Measurements from ENCODE around the gene SLC22A2.
"Not testable (repeated sequence)": the region's sequence is repeated elsewhere in the genome, so short reads cannot be mapped to it uniquely, and the experiment has no call there.

SLC22A2 gene

DNA sequence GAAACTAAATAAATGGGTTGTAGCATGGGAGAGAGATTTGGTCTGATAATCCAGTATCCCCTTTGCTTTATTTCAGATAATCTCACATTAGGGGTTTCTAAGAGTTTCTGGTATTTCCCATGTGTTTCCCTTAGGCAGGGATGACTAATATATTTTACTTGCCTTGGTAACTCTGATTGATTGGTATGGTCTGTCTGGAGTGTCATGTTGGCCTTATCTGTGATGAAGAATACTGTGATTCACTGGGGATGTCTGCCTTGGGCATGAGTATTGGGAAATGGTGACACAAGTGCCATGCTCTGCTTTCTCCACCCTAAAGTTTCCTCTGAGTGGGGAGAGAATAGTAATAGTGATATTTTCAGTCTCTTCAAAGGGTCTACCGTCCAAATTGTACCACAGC lies 10.1 kb downstream of the SLC22A2 start:
- no peak for DNase-seq (ENCODE audit: low read depth in 3 of 3)

DNA sequence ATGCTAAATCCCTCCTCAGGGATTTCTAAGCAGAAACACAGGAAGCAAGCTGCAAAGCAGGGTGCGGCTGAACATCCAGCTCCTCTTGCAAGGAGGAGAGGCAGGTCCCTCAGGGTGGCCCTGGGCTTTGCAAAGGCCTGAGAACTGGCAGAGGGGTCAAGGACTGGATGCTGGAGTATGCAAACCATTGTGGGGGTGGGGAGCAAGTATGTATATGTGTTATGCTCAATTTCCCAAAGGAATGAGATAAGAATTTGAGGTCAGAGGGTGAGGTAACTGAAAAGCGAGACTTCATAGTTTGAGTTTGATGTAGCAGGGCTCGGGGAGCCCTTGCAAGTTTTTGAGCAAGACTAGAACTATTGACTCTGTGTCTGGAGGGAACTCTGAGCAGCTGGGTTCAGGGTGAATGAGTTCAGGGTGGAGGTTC lies 11.2 kb downstream of the SLC22A2 start:
- DNase-seq (ENCODE audit: low read depth in 3 of 3) = no peak

DNA sequence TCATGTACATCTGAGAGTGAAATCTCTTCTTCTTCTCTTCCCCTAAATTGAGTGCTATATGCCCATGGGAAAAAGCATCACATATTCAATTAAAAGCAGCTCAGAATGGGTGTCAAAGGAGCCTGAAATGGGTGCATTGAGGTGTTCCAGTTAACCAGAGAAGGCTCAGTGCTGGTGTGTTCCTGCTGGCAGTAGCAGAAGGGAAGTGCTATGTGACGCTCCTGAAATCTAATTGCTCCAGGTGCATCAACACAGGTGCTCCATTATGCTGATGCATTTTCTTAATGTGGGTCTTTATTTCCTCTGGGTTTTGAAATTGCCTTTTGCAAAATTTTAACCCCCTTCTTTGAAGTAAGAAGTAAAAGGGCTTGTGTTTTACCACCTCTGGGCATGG lies 17.9 kb downstream of the SLC22A2 start:
- no peak for DNase-seq (ENCODE audit: low read depth in 3 of 3)

DNA sequence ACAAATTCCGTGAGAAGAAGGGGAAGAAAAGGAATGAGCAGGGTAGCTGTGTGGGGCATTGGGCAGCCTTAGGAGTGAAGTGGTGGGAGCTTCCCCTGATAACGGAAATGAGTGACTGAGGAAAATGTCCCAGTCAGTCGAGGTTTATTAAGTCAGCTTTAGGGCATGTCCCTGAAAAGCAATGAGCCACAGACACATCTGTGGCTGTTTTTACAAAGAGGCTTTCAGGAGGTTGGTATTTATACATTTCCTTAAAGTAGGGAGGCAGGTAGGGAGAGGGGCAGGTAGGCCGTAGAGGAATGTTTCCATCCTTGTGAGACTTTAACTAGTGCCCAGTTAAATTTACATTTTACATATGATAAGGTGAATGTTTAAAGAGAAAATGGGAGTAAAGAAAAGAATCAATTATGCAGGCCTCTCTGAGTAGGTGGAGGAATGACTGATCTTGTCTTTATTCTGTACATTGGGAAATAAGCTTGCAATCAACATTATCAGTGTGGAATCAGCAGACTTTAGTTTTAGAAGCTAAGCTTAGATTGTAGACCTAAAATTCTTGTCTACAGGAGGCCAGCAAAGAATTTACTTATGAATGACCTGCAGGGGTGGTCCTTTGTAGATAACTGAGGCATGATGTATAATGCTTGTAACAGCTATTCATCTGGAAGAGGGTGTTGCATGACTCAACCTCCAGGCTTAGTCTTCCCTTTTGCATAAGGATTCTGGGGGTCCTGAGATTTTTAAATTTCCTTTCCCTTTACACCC lies 18.5 kb downstream of the SLC22A2 start:
- DNase-seq (ENCODE audit: low read depth in 3 of 3) = no peak

DNA sequence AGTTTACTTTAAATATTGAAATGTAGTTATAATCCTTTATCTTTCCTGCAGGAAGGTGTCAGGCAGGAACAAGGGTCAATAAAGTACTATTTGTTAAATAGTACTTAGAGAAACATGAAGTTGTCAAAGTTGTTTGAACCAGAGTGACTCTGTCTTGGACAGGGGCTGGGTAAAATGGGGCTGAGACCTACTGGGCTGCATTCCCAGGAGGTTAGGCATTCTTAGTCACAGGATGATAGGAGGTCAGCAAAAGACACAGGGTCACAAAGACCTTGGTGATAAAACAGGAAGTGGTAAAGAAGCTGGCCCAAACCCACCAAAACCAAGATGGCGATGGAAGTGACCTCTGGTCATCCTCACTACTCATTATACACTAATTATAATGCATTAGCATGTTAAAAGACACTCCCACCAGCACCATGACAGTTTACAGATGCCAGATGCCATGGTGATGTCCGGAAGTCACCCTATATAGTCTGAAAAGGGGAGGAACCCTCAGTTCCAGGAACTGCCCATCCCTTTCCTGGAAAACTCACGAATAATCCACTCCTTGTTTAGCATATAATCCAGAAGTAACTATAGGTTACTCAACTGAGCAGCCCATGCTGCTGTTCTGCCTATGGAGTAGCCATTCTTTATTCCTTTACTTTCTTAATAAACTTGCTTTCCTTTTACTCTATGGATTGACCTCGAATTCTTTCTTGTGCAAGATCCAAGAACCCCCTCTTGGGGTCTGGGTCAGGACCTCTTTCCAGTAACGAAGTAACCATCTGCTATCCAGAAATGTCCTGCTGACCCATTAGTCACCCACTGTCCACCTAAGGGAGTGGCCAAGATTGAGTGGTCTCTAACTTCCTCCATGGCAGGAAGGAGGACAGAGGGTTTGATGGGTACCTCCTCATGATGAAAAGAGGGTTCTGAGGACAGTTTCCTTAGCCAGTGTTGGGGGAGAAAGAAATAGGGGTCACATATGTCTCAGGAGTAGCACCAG lies 19.6 kb downstream of the SLC22A2 start:
- DNase-seq (ENCODE audit: low read depth in 3 of 3) = no peak

DNA sequence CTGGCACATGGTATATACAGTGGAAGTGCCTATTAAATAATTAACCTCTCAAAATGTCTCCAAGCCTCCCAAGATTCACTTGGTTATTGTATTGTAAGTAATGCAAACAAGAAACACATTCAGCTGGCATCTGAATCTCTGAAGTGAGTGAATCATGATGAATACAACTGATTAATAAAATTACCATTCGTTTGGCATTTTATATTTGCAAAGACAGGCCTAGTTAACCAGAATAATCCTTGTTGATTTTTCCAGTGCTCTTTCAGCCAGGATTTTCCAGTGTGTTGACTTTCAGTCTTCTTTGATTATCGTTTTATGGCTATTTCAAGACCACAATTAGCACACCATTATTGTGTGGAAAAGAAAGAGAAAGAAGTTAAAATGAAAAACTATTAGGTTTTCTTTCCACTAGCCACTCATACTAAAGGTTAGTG lies 20.3 kb downstream of the SLC22A2 start:
- DNase-seq (ENCODE audit: low read depth in 3 of 3) = no peak

DNA sequence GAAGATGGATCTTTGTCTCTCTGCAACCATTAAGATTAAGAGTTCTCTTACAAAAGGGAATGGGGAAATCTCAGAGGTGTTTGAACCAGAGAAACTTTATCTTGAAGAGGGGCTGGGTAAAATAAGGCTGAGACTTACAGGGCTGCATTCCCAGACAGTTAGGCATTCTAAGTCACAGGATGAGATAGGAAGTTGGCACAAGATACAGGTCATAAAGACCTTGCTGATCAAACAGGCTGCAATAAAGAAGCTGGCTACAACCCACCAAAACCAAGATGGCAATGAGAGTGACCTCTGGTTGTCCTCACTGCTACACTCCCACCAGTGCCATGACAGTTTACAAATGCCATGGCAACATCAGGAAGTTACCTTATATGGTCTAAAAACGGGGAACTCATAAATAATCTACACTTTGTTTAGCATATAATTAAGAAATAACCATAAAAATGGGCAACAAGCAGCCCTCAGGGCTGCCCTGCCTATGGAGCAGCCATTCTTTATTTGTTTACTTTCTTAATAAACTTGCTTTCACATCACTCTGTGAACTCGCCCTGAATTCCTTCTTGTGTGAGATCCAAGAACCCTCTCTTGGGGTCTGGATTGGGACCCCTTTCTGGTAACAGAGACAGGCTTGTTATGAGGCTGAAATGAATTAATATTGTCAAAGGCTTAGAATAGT lies 20.9 kb downstream of the SLC22A2 start:
- DNase-seq (ENCODE audit: low read depth in 3 of 3) = not testable (repeated sequence)

DNA sequence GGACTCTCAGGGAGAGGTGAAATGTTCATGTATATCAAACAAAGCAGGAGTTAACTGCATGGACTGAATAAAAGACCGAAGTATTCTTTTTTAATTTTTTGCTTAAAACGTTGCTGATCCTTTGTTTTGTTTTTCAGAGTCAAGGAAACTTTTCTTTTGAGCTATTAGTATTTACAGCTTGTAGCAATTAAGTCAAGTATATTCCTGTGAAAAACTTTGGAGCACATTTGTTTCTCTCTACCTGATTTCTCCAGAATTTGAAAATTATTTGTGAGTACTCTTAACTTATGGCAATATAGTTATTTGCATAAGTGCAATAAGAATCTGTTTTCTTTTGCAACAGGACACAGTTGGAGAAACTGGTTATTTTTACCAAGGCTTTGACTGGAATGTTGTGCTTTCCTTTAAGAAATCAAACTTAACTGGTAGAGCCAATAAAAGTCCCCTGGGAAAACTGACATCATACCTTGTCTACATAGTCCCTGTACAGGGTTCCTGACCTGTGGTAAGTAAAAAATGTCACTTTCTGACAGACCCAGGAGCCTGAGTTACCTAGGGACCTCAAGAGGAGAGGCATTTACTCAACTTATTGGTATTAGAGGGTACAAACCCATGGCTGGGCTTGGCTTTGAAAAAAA lies 22.3 kb downstream of the SLC22A2 start:
- DNase-seq (ENCODE audit: low read depth in 3 of 3) = not testable (repeated sequence)

DNA sequence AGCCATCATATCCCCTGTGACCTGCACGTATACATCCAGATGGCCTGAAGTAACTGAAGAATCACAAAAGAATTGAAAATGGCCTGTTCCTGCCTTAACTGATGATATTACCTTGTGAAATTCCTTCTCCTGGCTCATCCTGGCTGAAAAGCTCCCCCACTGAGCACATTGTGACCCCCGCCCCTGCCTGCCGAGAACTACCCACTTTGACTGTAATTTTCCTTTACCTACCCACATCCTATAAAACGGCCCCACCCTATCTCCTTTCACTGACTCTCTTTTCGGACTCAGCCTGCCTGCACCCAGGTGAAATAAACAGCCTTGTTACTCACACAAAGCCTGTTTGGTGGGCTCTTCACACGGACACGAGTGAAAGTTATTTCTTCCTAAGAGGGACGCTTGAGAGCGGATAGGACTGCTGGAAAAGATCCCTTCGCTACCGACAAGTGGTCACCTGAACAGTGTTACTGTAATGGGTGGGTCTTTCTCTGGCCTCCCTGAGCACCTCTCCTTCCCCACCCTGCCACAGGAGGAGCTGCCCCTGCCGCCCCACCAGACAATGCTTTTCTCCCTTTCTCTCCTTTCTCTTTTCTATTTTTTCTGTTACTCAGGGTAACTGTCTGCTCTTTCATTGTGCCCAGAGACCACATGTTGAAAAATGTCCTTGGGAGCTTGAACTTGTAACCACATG lies 24.5 kb downstream of the SLC22A2 start:
- DNase-seq (ENCODE audit: low read depth in 3 of 3) = not testable (repeated sequence)

DNA sequence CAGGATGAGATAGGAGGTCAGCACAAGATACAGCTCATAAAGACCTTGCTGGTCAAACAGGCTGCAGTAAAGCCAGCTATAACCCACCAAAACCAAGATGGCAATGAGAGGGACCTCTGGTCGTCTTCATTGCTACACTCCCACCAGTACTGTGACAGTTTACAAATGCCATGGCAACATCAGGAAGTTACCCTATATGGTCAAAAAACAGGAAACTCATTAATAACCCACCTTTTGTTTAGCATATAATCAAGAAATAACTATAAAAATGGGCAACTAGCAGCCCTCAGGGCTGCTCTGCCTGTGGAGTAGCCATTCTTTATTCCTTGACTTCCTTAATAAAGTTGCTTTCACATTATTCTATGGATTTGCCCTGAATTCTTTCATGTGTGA lies 30.9 kb downstream of the SLC22A2 start:
- no peak for DNase-seq (ENCODE audit: low read depth in 3 of 3)

DNA sequence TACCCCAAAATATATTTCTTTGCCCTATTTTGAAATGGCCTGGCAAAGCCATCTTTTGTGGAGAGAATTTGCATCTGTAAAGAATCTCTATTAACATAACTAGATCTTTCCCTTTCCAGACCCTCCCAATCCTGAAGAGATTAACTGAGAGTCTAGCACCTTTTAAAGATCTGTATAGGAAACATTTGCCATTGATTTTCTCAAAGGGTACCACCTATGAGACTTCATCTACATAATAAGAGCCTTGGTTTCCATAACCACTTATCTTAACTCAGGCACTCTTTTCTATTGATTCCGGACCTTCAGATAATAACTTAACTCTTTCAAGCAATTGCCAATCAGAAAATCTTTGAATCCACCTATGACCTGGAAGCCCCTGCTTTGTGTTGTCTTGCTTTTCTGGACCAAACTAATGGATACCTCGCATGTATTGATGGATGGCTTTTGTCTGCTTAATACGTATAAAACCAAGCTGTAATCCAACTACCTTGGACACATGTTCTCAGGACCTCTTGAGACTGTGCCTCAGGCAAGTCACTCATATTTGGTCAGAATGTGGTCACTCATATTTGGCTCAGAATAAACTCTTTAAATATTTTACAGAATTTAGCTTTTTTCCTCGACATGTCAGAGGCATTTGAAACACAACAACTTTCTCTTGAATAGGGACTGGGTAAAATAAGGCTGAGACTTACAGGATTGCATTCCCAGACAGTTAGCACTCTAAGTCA lies 31.4 kb downstream of the SLC22A2 start:
- DNase-seq (ENCODE audit: low read depth in 3 of 3) = no peak

DNA sequence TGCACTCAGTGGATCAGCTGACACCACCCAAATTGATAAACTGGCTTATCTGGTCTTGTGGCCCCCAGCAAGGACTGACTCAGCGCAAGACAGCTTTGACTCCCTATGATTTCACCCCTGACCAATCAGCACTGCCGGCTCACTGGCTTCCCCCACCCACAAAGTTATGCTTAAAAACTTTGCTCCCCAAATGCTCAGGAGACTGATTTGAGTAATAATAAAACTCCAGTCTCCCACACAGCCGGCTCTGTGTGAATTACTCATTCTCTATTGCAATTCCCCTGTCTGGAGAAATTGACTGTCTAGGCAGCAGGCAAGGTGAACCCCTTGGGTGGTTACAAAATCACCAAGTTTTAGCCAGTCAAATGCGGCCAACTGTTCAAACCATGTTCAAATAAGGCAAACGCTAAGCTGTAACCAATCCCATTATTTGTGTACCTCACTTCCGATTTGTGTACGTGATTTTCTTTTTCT lies 32.5 kb downstream of the SLC22A2 start:
- no peak for DNase-seq (ENCODE audit: low read depth in 3 of 3)

DNA sequence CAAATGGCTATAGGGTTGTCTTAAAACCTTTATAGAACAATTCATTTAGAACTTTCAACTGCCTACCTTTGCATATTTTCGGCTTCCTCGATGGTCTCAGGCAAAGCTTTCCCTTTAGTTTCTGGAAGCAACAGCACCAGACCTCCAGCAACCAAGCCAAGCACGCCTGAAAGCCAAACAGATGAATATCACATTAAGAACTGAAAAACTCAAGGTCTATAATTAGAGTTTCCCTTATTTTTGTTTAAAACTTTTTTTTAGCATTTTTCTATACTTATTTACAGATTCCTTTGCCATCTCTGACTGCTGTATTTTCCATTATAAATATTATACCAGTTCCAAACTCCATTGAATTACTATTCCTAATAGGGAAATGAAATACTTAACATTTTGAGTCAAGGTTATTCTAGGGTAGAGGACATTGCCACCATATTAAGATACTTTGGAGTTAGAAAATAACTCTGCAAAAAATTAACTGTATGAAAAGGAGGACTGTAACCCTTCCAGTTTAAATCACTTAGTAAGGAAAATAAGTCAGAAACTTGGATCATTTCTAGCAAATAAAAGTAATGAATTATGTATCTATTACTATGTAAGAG lies 33.9 kb downstream of the SLC22A2 start:
- no peak for DNase-seq (ENCODE audit: low read depth in 3 of 3)

DNA sequence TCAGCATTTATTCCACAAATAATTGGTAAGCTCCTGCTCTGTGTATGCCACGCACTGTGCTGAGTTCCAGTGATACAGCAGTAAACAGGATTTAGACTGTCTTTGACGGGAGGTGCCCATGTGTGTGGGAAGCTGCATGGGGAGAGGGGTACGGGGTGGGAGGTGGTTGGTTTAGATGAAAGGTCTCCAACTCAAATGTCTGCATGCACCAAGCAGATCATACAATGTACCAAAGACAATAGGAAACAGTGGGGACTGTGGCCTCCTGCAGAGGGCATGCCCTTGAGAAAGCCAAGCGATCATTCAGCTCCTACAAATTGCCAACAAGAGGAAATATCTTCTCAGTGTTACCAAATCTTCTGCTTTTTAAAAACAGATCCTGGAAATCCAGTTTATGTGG lies 36.1 kb downstream of the SLC22A2 start:
- no peak for DNase-seq (ENCODE audit: low read depth in 3 of 3)

DNA sequence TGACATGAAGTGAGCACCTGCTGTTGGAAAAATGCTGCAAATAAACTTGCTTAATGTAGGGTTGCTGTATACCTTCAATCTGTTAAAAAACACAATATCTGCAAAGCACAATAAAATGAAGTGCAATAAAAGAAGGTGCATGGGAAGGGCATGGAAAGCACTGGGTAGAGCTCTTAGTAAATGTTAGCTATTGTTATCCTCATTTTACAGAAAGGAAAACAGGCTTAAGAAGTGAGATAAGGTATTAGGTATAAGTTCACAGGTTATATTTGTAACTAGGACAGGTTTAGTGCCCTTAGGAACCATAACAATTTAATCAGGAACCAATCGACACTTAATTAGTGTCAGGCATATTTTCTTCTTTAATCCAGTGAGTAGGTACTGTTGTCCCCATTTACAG lies 36.7 kb downstream of the SLC22A2 start:
- DNase-seq (ENCODE audit: low read depth in 3 of 3) = no peak

DNA sequence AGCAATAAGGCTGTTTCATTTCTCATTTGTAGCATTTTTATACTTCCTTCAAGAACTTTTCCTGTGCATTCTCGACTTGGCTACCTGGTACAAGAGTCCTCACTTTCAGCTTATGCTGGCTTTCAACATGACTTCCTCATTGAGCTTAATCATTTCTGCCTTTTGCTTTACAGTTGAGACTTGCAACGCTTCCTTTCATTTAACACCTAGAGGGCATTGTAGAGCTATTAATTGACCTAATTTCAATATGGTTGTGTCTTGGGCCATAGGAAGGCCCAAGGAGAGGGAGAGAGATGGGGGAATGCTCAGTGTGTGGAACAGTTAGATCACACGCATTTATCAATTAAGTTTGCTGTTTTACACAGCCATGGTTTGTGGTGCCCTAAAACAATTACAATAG lies 37.2 kb downstream of the SLC22A2 start:
- no peak for DNase-seq (ENCODE audit: low read depth in 3 of 3)

DNA sequence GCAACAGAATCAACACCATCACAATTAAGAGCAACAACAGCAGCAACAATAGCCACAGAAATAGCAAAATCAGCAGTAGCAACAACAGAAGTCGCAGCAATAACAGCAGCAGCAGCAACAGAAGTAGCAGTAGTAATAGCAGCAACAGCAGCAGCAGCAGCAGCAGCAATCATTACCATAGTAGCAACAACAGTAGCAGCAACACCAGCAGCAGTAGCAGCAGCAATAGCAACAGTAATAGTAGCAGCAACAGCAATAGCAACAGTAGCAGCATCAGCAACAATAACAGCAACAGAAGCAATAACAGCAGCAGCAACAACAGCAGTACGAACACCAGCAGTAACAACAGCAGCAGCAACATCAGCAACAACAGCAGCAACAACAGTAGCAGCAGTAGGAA lies 39.8 kb downstream of the SLC22A2 start:
- no peak for DNase-seq (ENCODE audit: low read depth in 3 of 3)

DNA sequence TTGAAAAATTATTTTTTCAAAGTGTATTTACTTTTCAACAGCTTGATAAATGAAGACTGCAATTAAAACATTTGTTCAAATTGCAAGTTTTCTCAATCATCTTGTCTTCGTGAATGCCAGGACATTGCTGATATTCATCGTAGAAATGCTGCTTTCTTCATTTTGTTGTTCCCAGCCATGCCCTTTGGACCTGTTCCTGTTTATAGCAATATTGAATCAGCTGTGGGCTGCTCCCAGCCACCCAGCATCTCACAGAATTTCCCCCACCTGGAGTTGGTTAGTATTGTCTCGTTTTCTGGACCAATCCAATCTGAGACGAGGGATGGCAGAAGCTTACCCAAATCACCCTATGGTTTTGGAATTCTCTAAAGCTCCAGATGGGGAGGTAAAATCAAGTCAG lies 40.8 kb downstream of the SLC22A2 start:
- DNase-seq (ENCODE audit: low read depth in 3 of 3) = no peak

DNA sequence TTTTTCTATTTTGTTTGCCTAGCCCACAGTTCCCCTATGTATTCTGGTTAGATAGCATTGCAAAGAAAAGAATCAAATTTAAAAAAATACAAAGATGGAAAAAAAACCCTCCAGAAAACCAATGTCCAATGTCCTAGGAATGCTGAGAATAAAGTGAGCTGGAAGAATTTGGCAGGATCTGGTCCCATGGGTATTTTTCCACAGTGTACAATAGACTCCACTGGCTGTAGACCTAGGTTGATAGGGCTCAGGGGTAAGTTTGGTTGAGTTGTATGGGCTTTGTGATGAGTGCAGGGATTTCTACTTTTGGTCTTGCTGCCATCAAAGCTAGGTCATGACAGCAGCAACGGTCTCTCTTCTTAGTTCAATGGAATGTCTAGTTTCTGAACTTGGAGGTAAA lies 41.5 kb downstream of the SLC22A2 start:
- no peak for DNase-seq (ENCODE audit: low read depth in 3 of 3)

DNA sequence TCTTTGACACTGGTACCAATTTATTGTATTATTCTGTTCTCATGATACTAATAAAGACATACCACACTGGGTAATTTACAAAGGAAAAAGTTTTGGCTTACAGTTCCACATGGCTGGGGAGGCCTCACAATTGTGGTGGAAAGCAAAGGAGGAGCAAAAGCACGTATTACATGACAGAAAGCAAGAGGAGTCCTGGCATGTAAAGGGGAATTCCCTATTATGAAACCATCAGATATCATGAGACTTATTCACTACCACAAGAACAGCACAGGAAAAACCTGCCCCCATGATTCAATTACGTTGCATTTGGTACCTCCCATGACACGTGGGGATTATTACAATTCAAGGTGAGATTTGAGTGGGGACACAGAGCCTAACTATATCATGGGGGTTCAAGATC lies 43.4 kb downstream of the SLC22A2 start:
- no peak for DNase-seq (ENCODE audit: low read depth in 3 of 3)

Data from stimulated activated CD4-positive, alpha-beta T cell treated with anti-CD3 and anti-CD28 coated beads, TNF-alpha, amount 100 ng/mL, for 4 hours (primary cell).